ENCODE data around the gene NABP1. TPM values are rescaled to one million over a fixed set of nuclear protein-coding genes. Genes with fewer than 3 reads are reported as not detected.

The NABP1 gene
- total and polyA plus RNA-seq, 7 donors, result 4.2 to 15.4 (median 9.2) TPM

DNA sequence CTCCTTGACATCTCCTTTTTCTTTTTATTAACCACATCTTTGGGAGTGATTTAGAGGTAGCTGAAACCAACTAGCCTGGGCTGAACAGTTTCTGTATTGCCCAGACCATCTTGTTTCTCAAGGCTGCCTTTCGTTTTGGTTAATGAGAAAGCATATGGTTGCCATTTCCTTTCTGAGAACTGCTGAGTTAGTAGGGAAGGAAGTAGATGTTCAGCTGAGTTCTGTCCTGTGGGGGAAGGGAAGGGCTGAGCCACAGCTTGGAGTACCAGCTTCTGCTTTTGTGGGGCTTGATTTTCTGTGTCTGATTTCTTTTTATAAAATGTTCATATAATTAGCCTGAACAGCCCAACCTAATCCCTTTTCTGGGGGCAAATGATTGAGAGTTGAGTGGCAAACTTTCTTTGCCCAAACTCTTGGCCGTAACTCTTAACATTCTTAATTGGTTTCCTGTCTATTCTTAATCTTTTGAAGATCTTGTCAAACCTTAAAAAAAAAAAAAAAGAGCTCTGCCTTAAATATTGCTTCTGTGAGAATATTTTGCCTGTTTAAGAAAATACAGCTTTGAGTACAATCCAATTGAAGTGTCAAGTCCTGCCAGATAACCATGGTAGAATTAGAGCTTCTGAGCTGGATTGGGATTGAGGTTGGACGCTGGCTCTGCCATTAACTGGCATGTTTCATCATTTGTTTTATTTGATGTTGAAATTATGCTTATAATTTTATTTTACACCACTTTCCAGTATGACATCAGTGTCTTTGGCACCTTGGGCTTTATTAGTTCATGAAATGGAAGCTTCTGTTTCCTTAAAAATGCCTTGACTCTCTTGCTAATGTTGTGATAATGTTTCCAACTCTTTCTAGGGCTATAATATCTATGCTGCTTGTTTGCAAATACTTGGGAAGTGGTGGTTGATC, 1.9 kb upstream of the NABP1 start:
- no peaks in the 10 kb centered on the region for H3K27me3 ChIP-seq
- TF ChIP-seq, protein P1, sequence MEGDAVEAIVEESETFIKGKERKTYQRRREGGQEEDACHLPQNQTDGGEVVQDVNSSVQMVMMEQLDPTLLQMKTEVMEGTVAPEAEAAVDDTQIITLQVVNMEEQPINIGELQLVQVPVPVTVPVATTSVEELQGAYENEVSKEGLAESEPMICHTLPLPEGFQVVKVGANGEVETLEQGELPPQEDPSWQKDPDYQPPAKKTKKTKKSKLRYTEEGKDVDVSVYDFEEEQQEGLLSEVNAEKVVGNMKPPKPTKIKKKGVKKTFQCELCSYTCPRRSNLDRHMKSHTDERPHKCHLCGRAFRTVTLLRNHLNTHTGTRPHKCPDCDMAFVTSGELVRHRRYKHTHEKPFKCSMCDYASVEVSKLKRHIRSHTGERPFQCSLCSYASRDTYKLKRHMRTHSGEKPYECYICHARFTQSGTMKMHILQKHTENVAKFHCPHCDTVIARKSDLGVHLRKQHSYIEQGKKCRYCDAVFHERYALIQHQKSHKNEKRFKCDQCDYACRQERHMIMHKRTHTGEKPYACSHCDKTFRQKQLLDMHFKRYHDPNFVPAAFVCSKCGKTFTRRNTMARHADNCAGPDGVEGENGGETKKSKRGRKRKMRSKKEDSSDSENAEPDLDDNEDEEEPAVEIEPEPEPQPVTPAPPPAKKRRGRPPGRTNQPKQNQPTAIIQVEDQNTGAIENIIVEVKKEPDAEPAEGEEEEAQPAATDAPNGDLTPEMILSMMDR (IDR thresholded peaks at IDR 0.05), result no peak
- peak in 1 of 4 donors; percentile 24 for TF ChIP-seq POLR2AphosphoS5 (IDR thresholded peaks at IDR 0.05)
- no peak for TF ChIP-seq POLR2A (IDR thresholded peaks at IDR 0.05)
- TF ChIP-seq EP300 (IDR thresholded peaks at IDR 0.05), result no peak
- peak overlapping the region; percentile 85 to 96 (median 90) for H3K27ac ChIP-seq
- H3K9me3 ChIP-seq, result no peaks in the 10 kb centered on the region
- no peaks in the 10 kb centered on the region for H3K36me3 ChIP-seq
- no peak overlapping the region for H3K4me3 ChIP-seq
- 50 to 69% methylated on average over 3 of the region's 3 CpGs for WGBS, 2 donors
- peaks cover 0 to 16% (median 5%) of the 10 kb centered on the region in 4 donors for H3K4me1 ChIP-seq
- DNase-seq, result peak; percentile 71
- intact Hi-C loops (cut with DNase I), result loop anchor here (2.0 to 5.0 kb wide), 2 partner anchors 661 to 1029 kb away; partner anchors contain the start of genes NAB1 and STAT1

GRCh38 chr2:191676790-191677645, 918 bp upstream of the NABP1 start:
- Histone ChIP-seq H3K4me3 (peak overlapping the region; percentile 53 to 60 (median 56)), H3K27ac (peak overlapping the region; percentile 85 to 96 (median 90)), H3K9me3 (no peaks in the 10 kb centered on the region), H3K4me1 (peaks cover 0 to 16% (median 5%) of the 10 kb centered on the region in 4 donors), H3K36me3 (no peaks in the 10 kb centered on the region), H3K27me3 (no peaks in the 10 kb centered on the region)
- no peak for TF ChIP-seq POLR2A (IDR thresholded peaks at IDR 0.05)
- TF ChIP-seq, protein P1 (IDR thresholded peaks at IDR 0.05), result no peak
- no peak for TF ChIP-seq EP300 (IDR thresholded peaks at IDR 0.05)
- no peak for TF ChIP-seq POLR2AphosphoS5 (IDR thresholded peaks at IDR 0.05)
- intact Hi-C loops (cut with DNase I), result loop anchor here (2.0 to 5.0 kb wide), 2 partner anchors 662 to 1030 kb away; partner anchors contain the start of genes NAB1 and STAT1
- 11 to 25% methylated on average over 8 of the region's 8 CpGs for WGBS, 2 donors
- DNase-seq, result peak; percentile 82

GRCh38 chr2:191678437-191679100, 633 bp downstream of the NABP1 start:
- no peaks in the 10 kb centered on the region for H3K27me3 ChIP-seq
- no peaks in the 10 kb centered on the region for H3K9me3 ChIP-seq
- DNase-seq, result peak; percentile 78
- intact Hi-C loops (cut with DNase I), result loop anchor here (2.0 to 5.0 kb wide), 2 partner anchors 168 to 1031 kb away; partner anchors contain the start of genes CAVIN2 and NAB1
- WGBS, 2 donors, result 2 to 4% methylated on average over 40 of the region's 40 CpGs
- TF ChIP-seq, protein P1 (IDR thresholded peaks at IDR 0.05), result no peak
- no peak for TF ChIP-seq POLR2AphosphoS5 (IDR thresholded peaks at IDR 0.05)
- no peak for TF ChIP-seq EP300 (IDR thresholded peaks at IDR 0.05)
- no peak for TF ChIP-seq POLR2A (IDR thresholded peaks at IDR 0.05)
- peaks cover 0 to 5% (median 0%) of the 10 kb centered on the region in 4 donors for H3K36me3 ChIP-seq
- peak overlapping the region; percentile 53 to 72 (median 59) for H3K4me3 ChIP-seq
- peaks cover 0 to 16% (median 5%) of the 10 kb centered on the region in 4 donors for H3K4me1 ChIP-seq
- H3K27ac ChIP-seq, result peak overlapping the region; percentile 85 to 96 (median 90)

Data from sigmoid colon (tissue), 7 donors.